Nucleus accumbens (tissue), 56 donors: ENCODE measurements around the gene ZNF175.

Source experiments
- DNase-seq, 56 donors: peaks; one replicate each; lab custom pipeline; 2025; lab: John Stamatoyannopoulos, UW

Gene ZNF175

GRCh38 chr19:51549533-51550324 lies 21.4 kb upstream of the ZNF175 start:
- no peak for DNase-seq

GRCh38 chr19:51550848-51551672 lies 20.0 kb upstream of the ZNF175 start:
- DNase-seq = no peak

- no peak for DNase-seq
Measured at GRCh38 chr19:51551673-51552432, 19.2 kb upstream of the ZNF175 start.

- no peak for DNase-seq
Measured at GRCh38 chr19:51552608-51552995, 18.5 kb upstream of the ZNF175 start.

GRCh38 chr19:51552996-51553725 lies 17.9 kb upstream of the ZNF175 start:
- DNase-seq = peak in 29 of 56 donors; percentile 1 to 71 (median 15)

GRCh38 chr19:51559240-51559639 lies 11.8 kb upstream of the ZNF175 start:
- DNase-seq = no peak

GRCh38 chr19:51560339-51560738 lies 10.7 kb upstream of the ZNF175 start:
- DNase-seq = no peak

GRCh38 chr19:51564791-51565190 lies 6.3 kb upstream of the ZNF175 start:
- no peak for DNase-seq

GRCh38 chr19:51565583-51565982 lies 5.5 kb upstream of the ZNF175 start:
- DNase-seq = no peak

- no peak for DNase-seq
Measured at GRCh38 chr19:51566489-51567100, 4.5 kb upstream of the ZNF175 start.

GRCh38 chr19:51567583-51567982 lies 3.5 kb upstream of the ZNF175 start:
- no peak for DNase-seq

GRCh38 chr19:51568456-51568855 lies 2.6 kb upstream of the ZNF175 start:
- DNase-seq = no peak

- peak in 1 of 56 donors; percentile 7 for DNase-seq
Measured at GRCh38 chr19:51571599-51571998, 516 bp downstream of the ZNF175 start.

- no peak for DNase-seq
Measured at GRCh38 chr19:51572410-51572809, 1.3 kb downstream of the ZNF175 start.

- no peak for DNase-seq
Measured at GRCh38 chr19:51572908-51573307, 1.8 kb downstream of the ZNF175 start.

- no peak for DNase-seq
Measured at GRCh38 chr19:51573331-51573730, 2.2 kb downstream of the ZNF175 start.

GRCh38 chr19:51576850-51577249 lies 5.8 kb downstream of the ZNF175 start:
- no peak for DNase-seq

GRCh38 chr19:51586103-51586728 lies 15.1 kb downstream of the ZNF175 start:
- no peak for DNase-seq

GRCh38 chr19:51586799-51587198 lies 15.7 kb downstream of the ZNF175 start:
- DNase-seq = no peak
